Measurements from ENCODE around the gene STK32B.

The STK32B gene

GRCh38 chr4:5078009-5078408 is 26.7 kb downstream of the STK32B start:
- no peak for DNase-seq

- DNase-seq: no peak
Observed at GRCh38 chr4:5079581-5079980, 28.3 kb downstream of the STK32B start.

GRCh38 chr4:5081441-5081999 is 30.2 kb downstream of the STK32B start:
- DNase-seq: no peak

GRCh38 chr4:5082376-5082775 is 31.1 kb downstream of the STK32B start:
- no peak for DNase-seq

- DNase-seq: no peak
Observed at GRCh38 chr4:5084911-5085475, 33.7 kb downstream of the STK32B start.

- DNase-seq: no peak
Observed at GRCh38 chr4:5086535-5086934, 35.3 kb downstream of the STK32B start.

- DNase-seq: no peak
Observed at GRCh38 chr4:5096261-5096660, 45.0 kb downstream of the STK32B start.

- DNase-seq: no peak
Observed at GRCh38 chr4:5098176-5098575, 46.9 kb downstream of the STK32B start.

GRCh38 chr4:5100336-5100735 is 49.1 kb downstream of the STK32B start:
- no peak for DNase-seq

- no peak for DNase-seq
Observed at GRCh38 chr4:5100986-5101385, 49.7 kb downstream of the STK32B start.

GRCh38 chr4:5101571-5101970 is 50.3 kb downstream of the STK32B start:
- DNase-seq: no peak

GRCh38 chr4:5110901-5111300 is 59.6 kb downstream of the STK32B start:
- no peak for DNase-seq

- DNase-seq: no peak
Observed at GRCh38 chr4:5112333-5113095, 61.2 kb downstream of the STK32B start.

- no peak for DNase-seq
Observed at GRCh38 chr4:5114950-5115349, 63.7 kb downstream of the STK32B start.

- DNase-seq: no peak
Observed at GRCh38 chr4:5118091-5118786, 67.0 kb downstream of the STK32B start.

GRCh38 chr4:5118994-5119835 is 67.9 kb downstream of the STK32B start:
- DNase-seq: no peak

- DNase-seq: no peak
Observed at GRCh38 chr4:5120067-5120466, 68.8 kb downstream of the STK32B start.

- DNase-seq: no peak
Observed at GRCh38 chr4:5120468-5120867, 69.2 kb downstream of the STK32B start.

GRCh38 chr4:5122114-5122513 is 70.8 kb downstream of the STK32B start:
- DNase-seq: no peak

- no peak for DNase-seq
Observed at GRCh38 chr4:5124876-5125275, 73.6 kb downstream of the STK32B start.

GRCh38 chr4:5125321-5125720 is 74.0 kb downstream of the STK32B start:
- DNase-seq: no peak

GRCh38 chr4:5126231-5126630 is 75.0 kb downstream of the STK32B start:
- no peak for DNase-seq

GRCh38 chr4:5126857-5127256 is 75.6 kb downstream of the STK32B start:
- no peak for DNase-seq

Data from CD4-positive, alpha-beta T cell treated with Interleukin-15 for 1 hour (primary cell).